ENCODE measurements around the gene HIP1. TPM values are rescaled to one million over a fixed set of nuclear protein-coding genes. Genes with fewer than 3 reads are reported as not detected.

The HIP1 gene
- total RNA-seq, 1 donor from 2014 or later, result 51.5 TPM

GRCh38 chr7:75660566-75661215, 78.0 kb downstream of the HIP1 start:
- Histone ChIP-seq H3K27ac (no peak overlapping the region), H3K4me3 (no peak overlapping the region), H3K27me3 (ENCODE audit: low read depth) (no peaks in the 10 kb centered on the region), H3K9me3 (no peaks in the 10 kb centered on the region), H3K4me1 (peaks cover 6% of the 10 kb centered on the region), H3K36me3 (no peaks in the 10 kb centered on the region)
- ATAC-seq (no peak), DNase-seq (no peak)
- intact Hi-C loops (cut with DNase I), result no loop called here
- TF ChIP-seq CTCF (IDR thresholded peaks at IDR 0.05), result no peak

DNA sequence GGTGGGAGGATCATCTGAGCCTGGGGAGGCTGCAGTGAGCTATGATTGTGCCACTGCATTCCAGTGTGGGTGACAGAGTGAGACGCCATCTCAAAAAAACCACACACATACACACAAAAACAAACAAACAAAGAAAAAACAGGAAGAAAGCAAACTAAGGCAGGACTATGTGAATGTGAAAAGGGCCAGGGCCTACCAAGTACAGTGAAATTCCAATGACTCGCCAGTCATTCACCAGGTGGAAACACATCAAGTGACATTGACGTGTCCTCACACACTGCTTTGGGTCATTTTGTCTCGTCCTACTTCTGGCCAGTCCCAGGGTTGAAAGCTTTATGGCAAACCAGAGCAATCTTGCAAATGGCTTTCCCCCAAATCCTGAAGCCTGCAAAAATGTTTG, 79.9 kb downstream of the HIP1 start:
- no peak for TF ChIP-seq CTCF (IDR thresholded peaks at IDR 0.05)
- Histone ChIP-seq H3K27ac (peak overlapping the region; percentile 46), H3K27me3 (ENCODE audit: low read depth) (no peaks in the 10 kb centered on the region), H3K9me3 (no peaks in the 10 kb centered on the region), H3K4me3 (no peak overlapping the region), H3K36me3 (peaks cover 7% of the 10 kb centered on the region), H3K4me1 (peaks cover 6% of the 10 kb centered on the region)
- ATAC-seq (no peak), DNase-seq (no peak)
- intact Hi-C loops (cut with DNase I), result no loop called here

GRCh38 chr7:75658369-75658768, 80.4 kb downstream of the HIP1 start:
- Histone ChIP-seq H3K27ac (peak overlapping the region; percentile 46), H3K36me3 (peaks cover 11% of the 10 kb centered on the region), H3K4me1 (peaks cover 6% of the 10 kb centered on the region), H3K9me3 (no peaks in the 10 kb centered on the region), H3K4me3 (no peak overlapping the region), H3K27me3 (ENCODE audit: low read depth) (no peaks in the 10 kb centered on the region)
- no peak for TF ChIP-seq CTCF (IDR thresholded peaks at IDR 0.05)
- ATAC-seq, result no peak
- no peak for DNase-seq
- intact Hi-C loops (cut with DNase I), result no loop called here

GRCh38 chr7:75657866-75658265, 80.9 kb downstream of the HIP1 start:
- H3K4me3 ChIP-seq, result no peak overlapping the region
- no peak for TF ChIP-seq CTCF (IDR thresholded peaks at IDR 0.05)
- H3K36me3 ChIP-seq, result peaks cover 11% of the 10 kb centered on the region
- ATAC-seq (no peak), DNase-seq (no peak)
- peak overlapping the region; percentile 46 for H3K27ac ChIP-seq
- H3K27me3 ChIP-seq (ENCODE audit: low read depth), result no peaks in the 10 kb centered on the region
- intact Hi-C loops (cut with DNase I), result no loop called here
- H3K9me3 ChIP-seq, result no peaks in the 10 kb centered on the region
- peaks cover 6% of the 10 kb centered on the region for H3K4me1 ChIP-seq

DNA sequence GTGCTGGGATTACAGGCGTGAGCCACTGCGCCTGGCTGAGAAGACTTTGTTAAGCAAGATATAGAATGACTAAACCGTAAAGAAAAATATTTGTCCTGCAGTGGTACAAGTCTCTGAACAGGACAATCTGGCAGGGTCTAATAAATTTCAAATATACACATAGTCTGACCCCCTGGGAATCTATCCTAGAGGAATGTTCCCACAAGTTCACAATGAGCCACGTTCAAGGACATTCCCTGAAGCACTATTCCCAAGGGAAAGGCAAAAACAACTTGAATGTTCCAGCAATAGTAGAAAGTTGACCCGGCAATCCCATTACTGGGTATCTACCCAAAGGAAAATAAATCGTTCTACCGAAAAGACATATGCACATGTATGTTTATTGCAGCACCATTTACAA, 82.0 kb downstream of the HIP1 start:
- ATAC-seq, result no peak

More for the DNA sequence above, 82.0 kb downstream of the HIP1 start:
- no peak overlapping the region for H3K27ac ChIP-seq
- DNase-seq, result no peak
- intact Hi-C loops (cut with DNase I), result no loop called here
- peaks cover 11% of the 10 kb centered on the region for H3K36me3 ChIP-seq
- H3K4me3 ChIP-seq, result no peak overlapping the region
- no peaks in the 10 kb centered on the region for H3K27me3 ChIP-seq (ENCODE audit: low read depth)
- H3K9me3 ChIP-seq, result no peaks in the 10 kb centered on the region
- no peak for TF ChIP-seq CTCF (IDR thresholded peaks at IDR 0.05)
- H3K4me1 ChIP-seq, result peaks cover 6% of the 10 kb centered on the region

Data from lower lobe of right lung (tissue), 2 donors.